Type B pancreatic cell (in vitro differentiated cells): Measurements from ENCODE around the gene TBX10. TPM values are rescaled to one million over a fixed set of nuclear protein-coding genes. Genes with fewer than 3 reads are reported as not detected.
"Not testable (repeated sequence)": the region's sequence is repeated elsewhere in the genome, so short reads cannot be mapped to it uniquely, and the experiment has no call there.

Experiments used
- DNase-seq: peaks from one replicate; pipeline ENCODE4 v3.0.0; 2021; ENCODE audit warnings: mixed read lengths; ENCODE audit not compliant: unreplicated experiment; ENCODE audit errors: extremely low spot score
- H3K27ac Mint-ChIP-seq: 2 replicates; pipeline ENCODE4 v1.8.0; 2021; ENCODE audit warnings: mild to moderate bottlenecking, mixed read lengths
- H3K27me3 Mint-ChIP-seq: 2 replicates; pipeline ENCODE4 v1.8.0; 2021; ENCODE audit warnings: mixed read lengths
- H3K36me3 Mint-ChIP-seq: 2 replicates; pipeline ENCODE4 v1.8.0; 2021; ENCODE audit warnings: mixed read lengths
- H3K4me1 Mint-ChIP-seq: one replicate; pipeline ENCODE4 v1.8.0; 2021; ENCODE audit warnings: mixed read lengths; ENCODE audit not compliant: unreplicated experiment
- H3K4me3 Mint-ChIP-seq: 2 replicates; pipeline ENCODE4 v1.8.0; 2021; ENCODE audit warnings: mild to moderate bottlenecking, mixed read lengths
- H3K9me3 Mint-ChIP-seq: 2 replicates; pipeline ENCODE4 v1.8.0; 2021; ENCODE audit warnings: mixed read lengths
- total RNA-seq: library from RNA; stranded (reverse); gene quantifications from 2 replicates; pipeline ENCODE4 v1.2.1, GENCODE V29; 2021; ENCODE audit warnings: low replicate concordance
- TF ChIP-seq, protein P1 (sequence below): fragments of 200-600 bp; sonication (generic); conservative IDR thresholded peaks from 2 replicates; pipeline ENCODE4 v1.5.0; 2021; ENCODE audit warnings: antibody characterized with exemption, mild to moderate bottlenecking

TBX10 gene
- total RNA-seq, 1 donor from 2014 or later, result not detected

DNA sequence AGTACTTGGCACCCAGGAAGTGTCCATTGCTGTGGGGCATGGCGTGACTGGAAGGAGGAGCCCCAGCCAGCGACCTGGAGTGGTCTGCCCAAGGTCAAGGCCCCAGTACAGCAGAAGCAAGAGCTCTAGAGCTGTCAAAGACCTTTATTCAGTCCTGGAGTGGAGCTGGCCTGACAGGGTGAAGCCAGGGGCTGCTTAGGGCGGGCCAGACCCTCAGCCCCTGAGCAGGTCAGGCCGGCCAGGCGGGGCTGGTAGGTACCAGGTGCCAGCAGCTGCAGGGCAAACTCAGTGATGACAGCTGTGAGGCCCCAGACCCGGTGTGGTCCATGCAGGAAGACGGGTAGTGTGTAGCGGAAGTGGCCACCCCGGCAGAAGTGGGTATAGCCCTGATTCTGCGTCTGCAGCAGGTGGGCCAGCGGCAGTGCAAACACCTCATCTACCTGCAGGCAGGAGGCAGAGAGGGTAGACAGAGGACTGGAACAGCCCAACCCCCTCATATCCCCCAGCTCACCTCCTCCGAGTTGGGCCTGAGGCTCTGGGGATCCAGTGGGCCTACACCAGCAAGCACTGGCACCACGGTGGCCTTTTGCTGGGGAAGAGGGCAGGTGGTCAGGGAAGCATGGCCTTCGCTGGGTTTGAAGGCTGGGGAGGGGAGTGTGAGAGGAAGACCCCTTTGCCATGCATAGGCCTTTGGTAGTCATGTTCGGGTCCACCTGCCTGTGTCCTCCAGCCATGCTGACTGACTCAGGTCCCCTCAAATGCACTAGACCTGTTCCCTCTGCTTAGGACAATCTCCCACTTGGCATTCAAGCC is 11.5 kb downstream of the TBX10 start:
- peak overlapping the region; percentile 47 for H3K4me3 Mint-ChIP-seq
- peaks cover 2% of the 10 kb centered on the region for H3K27me3 Mint-ChIP-seq
- no peaks in the 10 kb centered on the region for H3K4me1 Mint-ChIP-seq
- TF ChIP-seq, protein P1, sequence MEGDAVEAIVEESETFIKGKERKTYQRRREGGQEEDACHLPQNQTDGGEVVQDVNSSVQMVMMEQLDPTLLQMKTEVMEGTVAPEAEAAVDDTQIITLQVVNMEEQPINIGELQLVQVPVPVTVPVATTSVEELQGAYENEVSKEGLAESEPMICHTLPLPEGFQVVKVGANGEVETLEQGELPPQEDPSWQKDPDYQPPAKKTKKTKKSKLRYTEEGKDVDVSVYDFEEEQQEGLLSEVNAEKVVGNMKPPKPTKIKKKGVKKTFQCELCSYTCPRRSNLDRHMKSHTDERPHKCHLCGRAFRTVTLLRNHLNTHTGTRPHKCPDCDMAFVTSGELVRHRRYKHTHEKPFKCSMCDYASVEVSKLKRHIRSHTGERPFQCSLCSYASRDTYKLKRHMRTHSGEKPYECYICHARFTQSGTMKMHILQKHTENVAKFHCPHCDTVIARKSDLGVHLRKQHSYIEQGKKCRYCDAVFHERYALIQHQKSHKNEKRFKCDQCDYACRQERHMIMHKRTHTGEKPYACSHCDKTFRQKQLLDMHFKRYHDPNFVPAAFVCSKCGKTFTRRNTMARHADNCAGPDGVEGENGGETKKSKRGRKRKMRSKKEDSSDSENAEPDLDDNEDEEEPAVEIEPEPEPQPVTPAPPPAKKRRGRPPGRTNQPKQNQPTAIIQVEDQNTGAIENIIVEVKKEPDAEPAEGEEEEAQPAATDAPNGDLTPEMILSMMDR, result no peak
- no peaks in the 10 kb centered on the region for H3K9me3 Mint-ChIP-seq
- H3K36me3 Mint-ChIP-seq, result no peaks in the 10 kb centered on the region
- H3K27ac Mint-ChIP-seq, result peak overlapping the region; percentile 64
- DNase-seq, result no peak

- H3K4me3 Mint-ChIP-seq, result peak overlapping the region; percentile 47
- peak overlapping the region; percentile 64 for H3K27ac Mint-ChIP-seq
- H3K9me3 Mint-ChIP-seq, result no peaks in the 10 kb centered on the region
- H3K36me3 Mint-ChIP-seq, result no peaks in the 10 kb centered on the region
- TF ChIP-seq, protein P1, result no peak
- peaks cover 2% of the 10 kb centered on the region for H3K27me3 Mint-ChIP-seq
- no peaks in the 10 kb centered on the region for H3K4me1 Mint-ChIP-seq
- no peak for DNase-seq
Observed at GRCh38 chr11:67627441-67627811, 12.1 kb downstream of the TBX10 start.

GRCh38 chr11:67626970-67627369 is 12.6 kb downstream of the TBX10 start:
- TF ChIP-seq, protein P1, result no peak
- peaks cover 1% of the 10 kb centered on the region for H3K4me1 Mint-ChIP-seq
- no peaks in the 10 kb centered on the region for H3K9me3 Mint-ChIP-seq
- H3K27ac Mint-ChIP-seq, result no peak overlapping the region
- no peak for DNase-seq
- peaks cover 4% of the 10 kb centered on the region for H3K27me3 Mint-ChIP-seq
- peak overlapping the region; percentile 47 for H3K4me3 Mint-ChIP-seq
- no peaks in the 10 kb centered on the region for H3K36me3 Mint-ChIP-seq

DNA sequence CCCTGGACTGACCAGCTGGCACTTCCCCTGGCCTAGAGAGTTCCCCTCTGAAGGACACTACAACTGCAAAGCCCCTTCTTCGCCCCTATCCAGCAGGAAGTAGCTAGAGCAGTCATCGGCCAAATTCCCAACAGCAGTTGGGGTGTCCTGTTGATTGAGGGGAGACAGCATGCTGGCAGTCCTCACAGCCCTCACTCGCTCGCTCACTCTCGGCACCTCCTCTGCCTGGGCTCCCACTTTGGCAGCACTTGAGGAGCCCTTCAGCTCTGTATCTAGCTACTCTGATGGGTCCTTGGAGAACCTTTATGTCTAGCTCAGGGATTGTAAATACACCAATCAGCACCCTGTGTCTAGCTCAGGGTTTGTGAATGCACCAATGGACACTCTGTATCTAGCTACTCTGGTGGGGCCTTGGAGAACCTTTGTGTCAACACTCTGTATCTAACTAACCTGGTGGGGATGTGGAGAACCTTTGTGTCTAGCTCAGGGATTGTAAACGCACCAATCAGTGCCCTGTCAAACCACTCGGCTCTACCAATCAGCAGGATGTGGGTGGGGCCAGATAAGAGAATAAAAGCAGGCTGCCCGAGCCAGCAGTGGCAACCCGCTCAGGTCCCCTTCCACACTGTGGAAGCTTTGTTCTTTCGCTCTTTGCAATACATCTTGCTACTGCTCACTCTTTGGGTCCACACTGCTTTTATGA is 13.3 kb downstream of the TBX10 start:
- H3K36me3 Mint-ChIP-seq, H3K27ac Mint-ChIP-seq, DNase-seq, H3K4me3 Mint-ChIP-seq, H3K4me1 Mint-ChIP-seq, H3K9me3 Mint-ChIP-seq: not testable (repeated sequence)
- H3K27me3 Mint-ChIP-seq, result peaks cover 10% of the 10 kb centered on the region

GRCh38 chr11:67623795-67624194 is 15.8 kb downstream of the TBX10 start:
- not testable (repeated sequence) for H3K27ac Mint-ChIP-seq, DNase-seq, H3K4me3 Mint-ChIP-seq, H3K36me3 Mint-ChIP-seq, H3K9me3 Mint-ChIP-seq
- peaks cover 23% of the 10 kb centered on the region for H3K27me3 Mint-ChIP-seq
- peaks cover 20% of the 10 kb centered on the region for H3K4me1 Mint-ChIP-seq

DNA sequence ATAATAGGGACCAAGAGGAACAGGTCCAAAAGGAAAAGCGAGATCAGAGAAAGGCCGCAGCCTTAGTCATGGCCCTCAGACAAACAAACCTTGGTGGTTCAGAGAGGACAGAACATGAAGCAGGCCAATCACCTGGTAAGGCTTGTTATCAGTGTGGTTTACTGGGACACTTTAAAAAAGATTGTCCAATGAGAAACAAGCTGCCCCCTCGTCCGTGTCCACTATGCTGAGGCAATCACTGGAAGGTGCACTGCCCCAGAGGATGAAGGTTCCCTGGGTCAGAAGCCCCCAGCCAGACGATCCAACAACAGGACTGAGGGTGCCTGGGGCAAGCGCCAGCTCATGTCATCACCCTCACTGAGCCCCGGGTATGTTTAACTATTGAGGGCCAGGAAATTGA is 16.7 kb downstream of the TBX10 start:
- H3K27ac Mint-ChIP-seq, H3K9me3 Mint-ChIP-seq, DNase-seq, H3K36me3 Mint-ChIP-seq, H3K4me3 Mint-ChIP-seq: not testable (repeated sequence)
- H3K4me1 Mint-ChIP-seq, result peaks cover 20% of the 10 kb centered on the region
- H3K27me3 Mint-ChIP-seq, result peaks cover 24% of the 10 kb centered on the region

- H3K36me3 Mint-ChIP-seq, H3K27ac Mint-ChIP-seq, DNase-seq, H3K9me3 Mint-ChIP-seq: not testable (repeated sequence)
- H3K4me1 Mint-ChIP-seq, result peaks cover 30% of the 10 kb centered on the region
- H3K27me3 Mint-ChIP-seq, result peaks cover 34% of the 10 kb centered on the region
- peak overlapping the region; percentile 95 for H3K4me3 Mint-ChIP-seq
Observed at GRCh38 chr11:67621928-67622327, 17.6 kb downstream of the TBX10 start.

DNA sequence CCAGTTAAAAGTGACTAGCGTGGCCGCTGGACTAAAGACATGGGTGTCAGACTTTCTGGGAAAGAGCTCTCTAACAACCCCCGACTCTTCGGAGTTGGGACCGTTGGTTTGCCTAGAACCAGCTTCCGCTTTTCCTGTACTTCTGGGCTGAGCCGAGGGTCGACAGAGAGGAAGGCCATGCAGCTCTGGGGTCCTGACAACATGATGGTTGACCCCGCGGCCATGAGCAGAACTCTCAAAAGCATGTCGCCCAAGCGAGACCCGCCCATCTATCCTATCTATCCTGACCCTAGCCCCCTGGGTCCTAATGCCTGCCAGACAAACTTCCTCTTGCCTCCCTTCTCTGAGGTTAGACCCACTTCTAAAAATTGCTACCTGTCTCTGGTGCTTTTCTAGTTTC is 18.9 kb downstream of the TBX10 start:
- DNase-seq, result peak; percentile 69
- H3K27ac Mint-ChIP-seq, result peak overlapping the region; percentile 79
- peaks cover 35% of the 10 kb centered on the region for H3K27me3 Mint-ChIP-seq
- H3K4me1 Mint-ChIP-seq, result peaks cover 31% of the 10 kb centered on the region
- peak overlapping the region; percentile 95 for H3K4me3 Mint-ChIP-seq
- H3K9me3 Mint-ChIP-seq, H3K36me3 Mint-ChIP-seq: not testable (repeated sequence)

DNA sequence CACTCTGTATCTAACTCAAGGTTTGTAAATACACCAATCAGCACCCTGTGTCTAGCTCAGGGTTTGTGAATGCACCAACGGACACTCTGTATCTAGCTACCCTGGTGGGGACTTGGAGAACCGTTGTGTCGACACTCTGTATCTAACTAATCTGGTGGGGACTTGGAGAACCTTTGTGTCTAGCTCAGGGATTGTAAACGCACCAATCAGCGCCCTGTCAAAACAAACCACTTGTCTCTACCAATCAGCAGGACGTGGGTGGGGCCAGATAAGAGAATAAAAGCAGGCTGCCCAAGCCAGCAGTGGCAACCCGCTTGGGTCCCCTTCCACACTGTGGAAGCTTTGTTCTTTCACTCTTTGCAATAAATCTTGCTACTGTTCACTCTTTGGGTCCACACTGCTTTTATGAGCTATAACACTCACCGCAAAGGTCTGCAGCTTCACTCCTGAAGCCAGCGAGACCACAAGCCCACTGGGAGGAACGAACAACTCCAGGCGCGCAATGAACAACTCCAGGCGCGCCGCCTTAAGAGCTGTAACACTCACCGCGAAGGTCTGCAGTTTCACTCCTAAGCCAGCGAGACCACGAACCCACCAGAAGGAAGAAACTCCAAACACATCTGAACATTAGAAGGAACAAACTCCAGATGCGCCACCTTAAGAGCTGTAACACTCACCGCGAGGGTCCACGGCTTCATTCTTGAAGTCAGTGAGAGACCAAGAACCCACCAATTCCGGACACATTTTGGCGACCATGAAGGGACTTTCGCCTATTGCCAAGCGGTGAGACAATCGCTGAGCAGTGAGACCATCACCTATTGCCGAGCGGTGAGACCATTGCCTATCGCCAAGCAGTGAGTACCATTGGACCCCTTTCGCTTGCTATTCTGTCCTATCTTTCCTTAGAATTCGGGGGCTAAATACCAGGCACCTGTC is 19.6 kb downstream of the TBX10 start:
- H3K27me3 Mint-ChIP-seq, result peaks cover 35% of the 10 kb centered on the region
- not testable (repeated sequence) for DNase-seq, H3K9me3 Mint-ChIP-seq, H3K36me3 Mint-ChIP-seq
- peak overlapping the region; percentile 95 for H3K4me3 Mint-ChIP-seq
- H3K27ac Mint-ChIP-seq, result peak overlapping the region; percentile 79
- H3K4me1 Mint-ChIP-seq, result peaks cover 31% of the 10 kb centered on the region
